Measurements from ENCODE around the gene MFSD6L.

GRCh38 chr17:8837563-8838075, 38.5 kb upstream of the MFSD6L start:
- TF ChIP-seq CTCF (IDR thresholded peaks at IDR 0.05) = no peak
- no peak for TF ChIP-seq POLR2AphosphoS5 (IDR thresholded peaks at IDR 0.05)
